Transverse colon (tissue), 4 donors: Measurements from ENCODE around the gene STK11IP. TPM values are rescaled to one million over a fixed set of nuclear protein-coding genes. Genes with fewer than 3 reads are reported as not detected.

ENCODE experiments used
- DNase-seq: peaks from one replicate; pipeline ENCODE4 v3.0.0-alpha.2; 2019
- H3K27ac ChIP-seq, 4 donors: fragments of 200-600 bp; sonication (generic); 2 replicates each; pipeline ENCODE4 v1.5.1; 2016 to 2018; ENCODE audit warnings: inconsistent platforms in 4 of 4
- H3K27me3 ChIP-seq: fragments of 200-600 bp; sonication (generic); 2 replicates; pipeline ENCODE4 v1.5.1; 2017; ENCODE audit warnings: inconsistent platforms
- H3K36me3 ChIP-seq, 4 donors: fragments of 200-600 bp; sonication (generic); 2 replicates each; pipeline ENCODE4 v1.5.1; 2017 to 2019; ENCODE audit warnings: inconsistent platforms in 4 of 4
- H3K4me1 ChIP-seq, 4 donors: fragments of 200-600 bp; sonication (generic); 2 replicates each; pipeline ENCODE4 v1.5.1; 2017 to 2020; ENCODE audit warnings: inconsistent platforms in 4 of 4
- H3K4me3 ChIP-seq, 4 donors: fragments of 200-600 bp; sonication (generic); 1 replicate in 1 of 4; 2 replicates in 3 of 4; pipeline versions ENCODE4 v1.5.1 to v1.6.1; 2017 to 2019; ENCODE audit warnings: inconsistent platforms in 4 of 4
- H3K9me3 ChIP-seq, 2 donors: fragments of 200-600 bp; sonication (generic); 2 replicates each; pipeline ENCODE4 v1.5.1; 2017 to 2019; ENCODE audit warnings: inconsistent platforms in 2 of 2
- EP300 ChIP-seq: sonication (generic); formaldehyde crosslinking; IDR thresholded peaks from one replicate; pipeline ENCODE4 v1.6.1; 2017; ENCODE audit warnings: antibody characterized with exemption, low read depth
- POLR2A ChIP-seq: fragments of 450-650 bp; IDR thresholded peaks from one replicate; pipeline ENCODE4 v1.6.1; 2016; ENCODE audit warnings: antibody characterized with exemption, mild to moderate bottlenecking, moderate library complexity
- POLR2AphosphoS5 ChIP-seq, 3 donors: sonication (generic); formaldehyde crosslinking; IDR thresholded peaks; one replicate each; pipeline ENCODE4 v1.6.1; 2016; ENCODE audit warnings: antibody characterized with exemption in 3 of 3
- WGBS, 2 donors: methylation state at CpG; one replicate each; pipeline ENCODE4 v1.1.5; 2018; ENCODE audit warnings: low coverage in 1 of 2; 5-methylcytosine and 5-hydroxymethylcytosine counted together
- in situ Hi-C, 4 donors: fragments of 200-750 bp; cut with MboI; loops; one replicate each; pipeline versions ENCODE4 v1.15.0 to v1.15.1; 2017; ENCODE audit warnings: low sequenced_read_pairs in 3 of 4, low pct_ligation_motif_present in 1 of 4, low pct_unique_long_range_greater_than_20kb in 1 of 4
- intact Hi-C: fragments of 100-400 bp; cut with DNase I; formaldehyde crosslinking; loops from one replicate; pipeline ENCODE4 v1.15.1; 2023; ENCODE audit warnings: low total_unique reads
- total RNA-seq, 4 donors: library from RNA; depleted of rRNA; stranded (reverse); fragments of >200 nt; gene quantifications; one replicate each; pipeline ENCODE4 v1.1.0, GENCODE V29; 2016
- TF ChIP-seq, protein P1 (sequence below), 5 experiments: fragments of 200-600 bp in 3 of 5; fragments of 450-650 bp in 2 of 5; sonication (generic) in 3 of 5; IDR thresholded peaks; 1 replicate in 2 of 5; 2 replicates in 3 of 5; pipeline ENCODE4 v1.5.1; 2016 to 2017; ENCODE audit warnings: antibody characterized with exemption in 5 of 5, inconsistent platforms in 3 of 5, mild to moderate bottlenecking in 2 of 5, moderate library complexity in 1 of 5

Gene STK11IP
- total RNA-seq, 4 donors from 2014 or later = 16.2 to 117 (median 38.2) TPM

DNA sequence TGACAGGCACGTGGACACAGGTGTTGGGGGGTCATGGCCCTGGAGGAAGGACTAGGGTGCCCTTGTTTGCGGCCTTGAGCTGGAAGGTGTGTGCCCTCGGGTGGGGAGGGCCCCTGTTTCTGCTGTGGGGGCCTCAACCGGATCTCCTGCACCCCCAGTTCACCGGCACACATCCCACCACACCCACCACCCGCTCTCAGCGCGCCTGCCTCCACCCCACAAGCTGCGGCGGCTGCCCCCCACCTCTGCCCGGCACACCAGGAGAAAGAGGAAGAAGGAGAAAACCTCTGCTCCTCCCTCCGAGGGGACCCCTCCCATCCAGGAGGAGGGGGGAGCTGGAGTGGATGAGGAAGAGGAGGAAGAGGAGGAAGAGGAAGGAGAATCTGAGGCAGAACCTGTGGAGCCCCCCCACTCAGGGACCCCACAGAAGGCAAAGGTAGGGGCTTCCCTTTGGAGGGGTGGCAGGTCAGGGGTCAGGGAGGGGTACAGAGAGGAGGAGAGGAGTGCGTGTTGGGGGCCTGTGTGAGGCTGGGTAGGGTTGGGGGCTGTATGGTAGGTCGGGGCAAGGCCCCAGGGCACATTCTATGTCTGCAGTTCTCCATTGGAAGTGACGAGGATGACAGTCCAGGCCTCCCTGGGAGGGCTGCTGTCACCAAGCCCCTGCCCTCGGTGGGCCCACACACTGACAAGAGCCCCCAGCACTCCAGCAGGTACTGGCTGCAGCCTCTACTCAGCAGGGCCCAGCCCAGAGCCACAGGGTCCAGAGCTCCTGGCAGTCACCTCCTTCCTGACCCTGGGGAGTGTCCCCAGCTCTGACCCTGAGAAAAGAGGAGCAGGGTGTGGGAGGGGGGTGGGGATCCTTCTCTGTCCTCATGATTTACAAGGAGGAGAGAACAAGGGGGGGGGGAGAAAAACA lies 31.6 kb downstream of the STK11IP start:
- in situ Hi-C loops (no loop called here), intact Hi-C loops (no loop called here)
- Histone ChIP-seq H3K4me1 (peaks cover 5 to 8% (median 7%) of the 10 kb centered on the region in 4 donors), H3K4me3 (no peak overlapping the region), H3K27me3 (peaks cover 34% of the 10 kb centered on the region), H3K36me3 (no peaks in the 10 kb centered on the region), H3K9me3 (no peaks in the 10 kb centered on the region), H3K27ac (no peak overlapping the region)
- TF ChIP-seq, protein P1, sequence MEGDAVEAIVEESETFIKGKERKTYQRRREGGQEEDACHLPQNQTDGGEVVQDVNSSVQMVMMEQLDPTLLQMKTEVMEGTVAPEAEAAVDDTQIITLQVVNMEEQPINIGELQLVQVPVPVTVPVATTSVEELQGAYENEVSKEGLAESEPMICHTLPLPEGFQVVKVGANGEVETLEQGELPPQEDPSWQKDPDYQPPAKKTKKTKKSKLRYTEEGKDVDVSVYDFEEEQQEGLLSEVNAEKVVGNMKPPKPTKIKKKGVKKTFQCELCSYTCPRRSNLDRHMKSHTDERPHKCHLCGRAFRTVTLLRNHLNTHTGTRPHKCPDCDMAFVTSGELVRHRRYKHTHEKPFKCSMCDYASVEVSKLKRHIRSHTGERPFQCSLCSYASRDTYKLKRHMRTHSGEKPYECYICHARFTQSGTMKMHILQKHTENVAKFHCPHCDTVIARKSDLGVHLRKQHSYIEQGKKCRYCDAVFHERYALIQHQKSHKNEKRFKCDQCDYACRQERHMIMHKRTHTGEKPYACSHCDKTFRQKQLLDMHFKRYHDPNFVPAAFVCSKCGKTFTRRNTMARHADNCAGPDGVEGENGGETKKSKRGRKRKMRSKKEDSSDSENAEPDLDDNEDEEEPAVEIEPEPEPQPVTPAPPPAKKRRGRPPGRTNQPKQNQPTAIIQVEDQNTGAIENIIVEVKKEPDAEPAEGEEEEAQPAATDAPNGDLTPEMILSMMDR (IDR thresholded peaks at IDR 0.05) = no peak
- TF ChIP-seq POLR2AphosphoS5 (IDR thresholded peaks at IDR 0.05) (no peak), EP300 (no peak), POLR2A (no peak)
- WGBS, 2 donors = 69 to 80% methylated on average over 2 to 16 of the region's 16 CpGs
- DNase-seq = no peak

DNA sequence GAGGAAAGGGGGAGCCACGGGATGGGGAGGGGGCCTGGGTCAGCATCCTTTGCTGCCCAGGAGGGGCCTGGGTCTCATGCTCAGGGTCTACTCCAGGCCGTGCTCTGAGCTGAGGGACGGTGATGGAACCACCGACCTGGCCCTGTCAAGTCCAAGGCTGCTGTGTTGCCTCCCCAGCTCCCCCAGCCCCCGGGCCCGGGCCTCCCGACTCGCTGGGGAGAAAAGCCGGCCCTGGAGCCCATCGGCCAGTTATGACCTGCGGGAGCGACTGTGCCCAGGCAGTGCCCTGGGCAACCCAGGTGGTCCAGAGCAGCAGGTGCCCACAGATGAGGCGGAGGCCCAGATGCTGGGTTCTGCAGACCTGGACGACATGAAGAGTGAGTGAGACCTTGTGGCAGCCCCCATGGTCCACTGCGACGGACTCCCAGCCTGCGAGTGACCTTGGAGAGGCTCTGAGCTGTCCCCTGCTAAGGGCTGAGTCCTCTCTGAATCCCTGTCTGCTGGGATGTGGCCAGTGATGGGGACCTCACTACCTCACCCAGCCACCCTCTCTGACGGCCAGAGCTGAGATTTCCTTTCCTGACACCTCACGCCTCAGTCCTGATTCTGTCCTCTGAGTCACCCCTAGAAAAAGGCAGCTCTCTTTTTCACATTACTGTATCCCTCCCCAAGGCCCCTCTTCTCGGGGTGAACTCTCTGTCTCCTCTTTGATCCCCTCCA lies 32.5 kb downstream of the STK11IP start:
- no peaks in the 10 kb centered on the region for H3K36me3 ChIP-seq
- H3K27me3 ChIP-seq = peaks cover 34% of the 10 kb centered on the region
- no peak overlapping the region for H3K4me3 ChIP-seq
- TF ChIP-seq, protein P1 (IDR thresholded peaks at IDR 0.05) = no peak
- TF ChIP-seq POLR2A (no peak), EP300 (no peak), POLR2AphosphoS5 (IDR thresholded peaks at IDR 0.05) (no peak)
- 45 to 83% methylated on average over 2 to 20 of the region's 20 CpGs for whole genome bisulfite sequencing, 2 donors
- peaks cover 5 to 8% (median 7%) of the 10 kb centered on the region in 4 donors for H3K4me1 ChIP-seq
- in situ Hi-C loops (loop anchor here in 1 of 4 donors (10.0 kb wide), 1 partner anchor 95 kb away; no protein-coding TSS in a partner anchor), intact Hi-C loops (no loop called here)
- no peak overlapping the region for H3K27ac ChIP-seq
- H3K9me3 ChIP-seq = no peaks in the 10 kb centered on the region
- no peak for DNase-seq

DNA sequence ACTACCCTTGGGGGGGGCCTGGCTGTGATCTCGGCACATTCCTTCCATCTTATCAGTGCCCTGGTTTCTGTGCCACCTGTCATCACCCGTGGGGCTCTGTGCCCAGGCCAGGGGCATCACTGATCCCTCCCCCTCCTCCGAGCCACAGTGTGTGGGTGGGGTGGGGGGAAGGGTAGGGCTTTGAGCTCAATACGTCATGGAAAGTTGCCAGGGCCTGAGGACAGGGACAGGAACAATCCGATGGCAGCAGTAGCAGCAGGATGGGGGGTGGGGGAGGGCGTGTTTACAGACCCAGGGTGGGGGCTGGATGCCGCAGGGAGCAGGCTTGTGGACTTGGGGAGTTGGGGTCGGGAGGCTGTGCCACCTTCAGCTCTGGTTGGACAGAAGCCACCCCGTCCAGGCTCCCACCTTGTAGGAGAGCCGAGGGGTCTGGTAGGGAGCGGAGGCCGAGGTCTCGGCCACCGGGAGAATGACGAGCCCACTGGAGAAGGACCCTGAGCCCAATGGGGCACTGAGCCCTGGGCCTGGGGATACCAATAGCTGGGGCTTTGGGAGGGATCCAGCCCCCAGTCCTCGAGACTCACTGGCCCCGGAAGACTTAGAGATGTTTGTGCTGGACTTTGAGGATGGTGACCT lies 33.2 kb downstream of the STK11IP start:
- peaks cover 5 to 8% (median 7%) of the 10 kb centered on the region in 4 donors for H3K4me1 ChIP-seq
- DNase-seq = no peak
- peaks cover 34% of the 10 kb centered on the region for H3K27me3 ChIP-seq
- no peaks in the 10 kb centered on the region for H3K36me3 ChIP-seq
- intact Hi-C loops (no loop called here), in situ Hi-C loops (loop anchor here in 1 of 4 donors (10.0 kb wide), 1 partner anchor 96 kb away; no protein-coding TSS in a partner anchor)
- no peak overlapping the region for H3K27ac ChIP-seq
- H3K9me3 ChIP-seq = no peaks in the 10 kb centered on the region
- no peak overlapping the region for H3K4me3 ChIP-seq
- TF ChIP-seq, protein P1 (IDR thresholded peaks at IDR 0.05) = no peak
- TF ChIP-seq POLR2AphosphoS5 (IDR thresholded peaks at IDR 0.05) = no peak
- 40 to 73% methylated on average over 1 to 17 of the region's 17 CpGs for WGBS, 2 donors
